CD14-positive monocyte (primary cell): ENCODE data around the gene GNAT1. TPM values are rescaled to one million over a fixed set of nuclear protein-coding genes. Genes with fewer than 3 reads are reported as not detected.
A peak's percentile ranks its signal among the peaks of the same experiment; 100 is the strongest.

Source experiments
- DNase-seq, 3 donors: peaks; one replicate each; pipeline ENCODE4 v3.0.0-alpha.2; 2011 to 2022
- H2AFZ ChIP-seq: 2 replicates; pipeline ENCODE4 v1.6.0; 2012; ENCODE audit warnings: mild to moderate bottlenecking, low read depth, low read length, inconsistent platforms; ENCODE audit not compliant: insufficient read depth, poor library complexity, severe bottlenecking
- H3K27ac ChIP-seq, 2 donors: 1 replicate in 1 of 2; 2 replicates in 1 of 2; pipeline ENCODE4 v1.5.1; 2012 to 2013; ENCODE audit warnings: low read length in 2 of 2, control low read depth in 1 of 2, inconsistent platforms in 1 of 2, low read depth in 1 of 2, mild to moderate bottlenecking in 1 of 2
- H3K27me3 ChIP-seq, 2 donors: one replicate each; pipeline versions ENCODE4 v1.6.0 to v1.6.1; 2011 to 2013; ENCODE audit warnings: low read length in 2 of 2; ENCODE audit not compliant: control insufficient read depth in 2 of 2, insufficient read depth in 2 of 2
- H3K36me3 ChIP-seq, 2 donors: replicated peaks in 1 of 2; 1 replicate in 1 of 2; 2 replicates in 1 of 2; pipeline versions ENCODE4 v1.5.1 to v1.6.1; 2012 to 2013; ENCODE audit warnings: low read length in 2 of 2, control low read depth in 1 of 2, inconsistent platforms in 1 of 2, mild to moderate bottlenecking in 1 of 2; ENCODE audit not compliant: insufficient read depth in 2 of 2, control insufficient read depth in 1 of 2
- H3K4me1 ChIP-seq, 2 donors: 1 replicate in 1 of 2; 2 replicates in 1 of 2; pipeline versions ENCODE4 v1.5.1 to v1.6.1; 2012 to 2013; ENCODE audit warnings: low read length in 2 of 2, control low read depth in 1 of 2, inconsistent platforms in 1 of 2, mild to moderate bottlenecking in 1 of 2, moderate library complexity in 1 of 2; ENCODE audit not compliant: insufficient read depth in 2 of 2, control insufficient read depth in 1 of 2
- H3K4me2 ChIP-seq: replicated peaks from 2 replicates; pipeline ENCODE3; 2012; ENCODE audit warnings: low read length, moderate library complexity, mild to moderate bottlenecking; ENCODE audit not compliant: poor library complexity, severe bottlenecking; ENCODE audit errors: extremely low read depth
- H3K4me3 ChIP-seq, 3 experiments: fragments of 200-600 bp in 1 of 3; sonication (generic) in 1 of 3; replicated peaks in 1 of 3; 1 replicate in 2 of 3; 2 replicates in 1 of 3; pipeline ENCODE4 v1.5.1; 2011 to 2013; ENCODE audit warnings: low read length in 3 of 3, mild to moderate bottlenecking in 3 of 3, control low read depth in 2 of 3, low read depth in 2 of 3, inconsistent platforms in 1 of 3, moderate library complexity in 1 of 3
- H3K79me2 ChIP-seq: 2 replicates; pipeline ENCODE4 v1.6.0; 2012; ENCODE audit warnings: mild to moderate bottlenecking, control low read depth, inconsistent platforms, low read length, moderate library complexity; ENCODE audit not compliant: insufficient read depth
- H3K9ac ChIP-seq: 2 replicates; pipeline ENCODE4 v1.6.0; 2017; ENCODE audit warnings: low read length, mild to moderate bottlenecking; ENCODE audit not compliant: insufficient read depth, poor library complexity, severe bottlenecking
- H3K9me3 ChIP-seq, 2 donors: replicated peaks in 1 of 2; 1 replicate in 1 of 2; 2 replicates in 1 of 2; pipeline versions ENCODE4 v1.5.1 to v1.6.1; 2012 to 2013; ENCODE audit warnings: low read length in 2 of 2, control low read depth in 1 of 2; ENCODE audit not compliant: control insufficient read depth in 1 of 2, insufficient read depth in 1 of 2
- H4K20me1 ChIP-seq: 2 replicates; pipeline ENCODE4 v1.6.0; 2012; ENCODE audit warnings: mild to moderate bottlenecking, low read length, control low read depth, moderate library complexity; ENCODE audit not compliant: insufficient read depth
- H3K27ac Mint-ChIP-seq, 7 donors: one replicate each; pipeline ENCODE4 v1.8.0; 2020; ENCODE audit warnings: mild to moderate bottlenecking in 7 of 7, mixed read lengths in 7 of 7, moderate library complexity in 6 of 7, inconsistent platforms in 2 of 7
- H3K27me3 Mint-ChIP-seq, 3 donors: one replicate each; pipeline ENCODE4 v1.8.0; 2021 to 2022; ENCODE audit warnings: low read depth in 3 of 3, mild to moderate bottlenecking in 3 of 3, mixed read lengths in 3 of 3, moderate library complexity in 3 of 3, inconsistent platforms in 1 of 3
- H3K36me3 Mint-ChIP-seq, 2 donors: one replicate each; pipeline ENCODE4 v1.8.0; 2020; ENCODE audit warnings: mixed read lengths in 2 of 2, inconsistent platforms in 1 of 2, mild to moderate bottlenecking in 1 of 2
- H3K4me1 Mint-ChIP-seq: one replicate; pipeline ENCODE4 v1.8.0; 2020; ENCODE audit warnings: mild to moderate bottlenecking, mixed read lengths
- H3K4me3 Mint-ChIP-seq, 2 donors: one replicate each; pipeline ENCODE4 v1.8.0; 2020; ENCODE audit warnings: mild to moderate bottlenecking in 2 of 2, mixed read lengths in 2 of 2, moderate library complexity in 1 of 2
- H3K9me3 Mint-ChIP-seq, 7 donors: one replicate each; pipeline ENCODE4 v1.8.0; 2020 to 2022; ENCODE audit warnings: mixed read lengths in 7 of 7, mild to moderate bottlenecking in 6 of 7, moderate library complexity in 6 of 7, inconsistent platforms in 2 of 7
- CTCF ChIP-seq: fragments of 200-600 bp; IDR thresholded peaks from one replicate; pipeline ENCODE4 v1.8.0; 2022; ENCODE audit warnings: antibody characterized with exemption, mild to moderate bottlenecking
- WGBS: methylation state at CpG from one replicate; pipeline ENCODE4 v1.1.5; 2013; ENCODE audit warnings: missing lambda C conversion rate; ENCODE audit not compliant: insufficient coverage; 5-methylcytosine and 5-hydroxymethylcytosine counted together
- intact Hi-C, 2 donors: fragments of 100-400 bp; cut with micrococcal nuclease; formaldehyde crosslinking; loops; one replicate each; pipeline versions ENCODE4 v1.15.0 to v1.15.1; 2023
- polyA plus RNA-seq, 3 donors: library from polyadenylated mRNA; depleted of rRNA in 1 of 3; unstranded in 2 of 3; stranded (reverse) in 1 of 3; fragments of 300-500 nt in 2 of 3; fragments of >200 nt in 1 of 3; fragmentation: Illumina TruSeq in 2 of 3; gene quantifications; 1 replicate in 2 of 3; 2 replicates in 1 of 3; pipeline ENCODE4 v1.2.3, GENCODE V29; 2012 to 2021

Gene GNAT1
- polyA plus RNA-seq, 3 donors, result not detected

DNA sequence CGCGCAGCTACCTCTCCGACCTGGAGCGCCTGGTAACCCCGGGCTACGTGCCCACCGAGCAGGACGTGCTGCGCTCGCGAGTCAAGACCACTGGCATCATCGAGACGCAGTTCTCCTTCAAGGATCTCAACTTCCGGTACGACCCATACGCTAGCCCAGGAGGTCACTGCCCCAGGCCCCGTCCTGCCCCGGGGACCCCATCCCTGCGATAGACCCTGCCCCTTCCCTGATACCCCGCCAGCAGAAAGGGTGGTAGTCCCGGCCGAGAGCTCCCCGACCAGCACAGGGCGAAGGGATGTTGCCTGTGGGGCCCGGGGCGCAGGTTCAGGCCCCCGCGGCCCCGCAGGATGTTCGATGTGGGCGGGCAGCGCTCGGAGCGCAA, 2.3 kb downstream of the GNAT1 start:
- DNase-seq, result no peak

GRCh38 chr3:50194128-50194902, 2.9 kb downstream of the GNAT1 start:
- H3K4me3 Mint-ChIP-seq, result peak overlapping the region in 1 of 2 donors; percentile 85
- H3K27ac Mint-ChIP-seq, result peak overlapping the region in 2 of 7 donors; percentile 41 to 63
- TF ChIP-seq CTCF, result peak; percentile 79
- peak; percentile 31 to 52 (median 37) for DNase-seq
- Histone ChIP-seq H3K4me3 (peak overlapping the region in 1 of 3 experiments; percentile 28), H3K36me3 (no peaks in the 10 kb centered on the region), H3K9ac (no peak overlapping the region), H3K4me1 (peaks cover 25 to 37% of the 10 kb centered on the region in 2 donors), H3K4me2 (peak overlapping the region; percentile 33), H3K79me2 (no peaks in the 10 kb centered on the region), H3K9me3 (peaks cover 0 to 10% of the 10 kb centered on the region in 2 donors), H3K27ac (no peak overlapping the region), H2AFZ (no peak overlapping the region), H4K20me1 (no peaks in the 10 kb centered on the region), H3K27me3 (peaks cover 15 to 40% of the 10 kb centered on the region in 2 donors)
- 8% methylated on average over 70 of the region's 70 CpGs for WGBS
- intact Hi-C loops, result no loop called here
- peaks cover 27% of the 10 kb centered on the region for H3K4me1 Mint-ChIP-seq
- H3K36me3 Mint-ChIP-seq, result no peaks in the 10 kb centered on the region
- H3K9me3 Mint-ChIP-seq, result peaks cover 0 to 11% (median 5%) of the 10 kb centered on the region in 7 donors
- H3K27me3 Mint-ChIP-seq, result peaks cover 46 to 53% (median 53%) of the 10 kb centered on the region in 3 donors

More for the DNA sequence above, 2.3 kb downstream of the GNAT1 start:
- no peak overlapping the region for H3K9ac ChIP-seq
- Mint-ChIP-seq H3K27me3 (peaks cover 41 to 53% (median 50%) of the 10 kb centered on the region in 3 donors), H3K9me3 (peaks cover 0 to 11% (median 5%) of the 10 kb centered on the region in 7 donors), H3K4me1 (peaks cover 27% of the 10 kb centered on the region), H3K27ac (no peak overlapping the region), H3K4me3 (peak overlapping the region in 1 of 2 donors; percentile 53), H3K36me3 (no peaks in the 10 kb centered on the region)
- H3K79me2 ChIP-seq, result no peaks in the 10 kb centered on the region
- no peaks in the 10 kb centered on the region for H3K36me3 ChIP-seq
- intact Hi-C loops, result loop anchor here in 1 of 2 donors (1.0 kb wide), 1 partner anchor 78 kb away; no protein-coding TSS in a partner anchor
- no peak overlapping the region for H3K4me2 ChIP-seq
- H3K9me3 ChIP-seq, result peaks cover 0 to 10% of the 10 kb centered on the region in 2 donors
- no peaks in the 10 kb centered on the region for H4K20me1 ChIP-seq
- 23% methylated on average over 33 of the region's 34 CpGs for WGBS
- H3K27ac ChIP-seq, result no peak overlapping the region
- H3K4me1 ChIP-seq, result peaks cover 25 to 37% of the 10 kb centered on the region in 2 donors
- no peak overlapping the region for H2AFZ ChIP-seq
- H3K27me3 ChIP-seq, result peaks cover 15 to 37% of the 10 kb centered on the region in 2 donors
- no peak overlapping the region for H3K4me3 ChIP-seq
- no peak for TF ChIP-seq CTCF
